ENCODE measurements around the gene GRB14. TPM values are rescaled to one million over a fixed set of nuclear protein-coding genes. Genes with fewer than 3 reads are reported as not detected.

The GRB14 gene
- total and polyA plus RNA-seq, 10 of the 15 experiments (the other 5 are each of a cell fraction or from before 2014, with no cell fraction given), result not detected

DNA sequence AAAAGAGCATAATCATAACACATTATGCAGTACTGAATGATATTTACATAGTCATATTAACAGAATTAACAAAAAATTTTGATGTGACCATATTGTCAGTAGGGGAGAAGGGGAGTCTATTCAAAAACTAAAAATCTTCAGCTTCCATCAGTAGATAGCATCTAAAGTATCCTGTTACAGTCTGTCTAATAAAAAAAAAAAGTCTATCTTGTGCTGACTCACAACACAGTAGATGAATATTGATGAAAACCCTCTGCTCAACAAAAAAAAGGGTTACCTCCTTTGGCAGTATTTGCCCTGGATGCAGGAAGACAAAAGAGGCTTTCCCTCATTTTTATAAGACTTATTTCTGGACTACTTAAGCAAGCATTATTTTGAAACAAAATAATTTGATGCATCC lies 27.3 kb downstream of the GRB14 start:
- SMC1A ChIA-PET (ENCODE audit: uncharacterized antibody, unreplicated experiment), result no interaction called here
- H4K20me1 ChIP-seq (ENCODE audit: control insufficient read depth, insufficient read depth), result no peaks in the 10 kb centered on the region
- no peak for FAIRE-seq

More for the DNA sequence above, 27.3 kb downstream of the GRB14 start:
- ChIA-PET RAD21 (ENCODE audit: unreplicated experiment) (no interaction called here), POLR2A (no interaction called here), CTCF (no interaction called here)
- Histone ChIP-seq H2AFZ (ENCODE audit: control insufficient read depth, low read depth, low read length) (no peak overlapping the region), H3K79me2 (ENCODE audit: control insufficient read depth, insufficient read depth, low read length) (no peaks in the 10 kb centered on the region), H3K4me1 (ENCODE audit: control insufficient read depth, insufficient read depth, low read length) (no peaks in the 10 kb centered on the region), H3K9me3 (replicated peaks; ENCODE audit: control insufficient read depth, insufficient read depth, low read length) (no peaks in the 10 kb centered on the region), H3K36me3 (ENCODE audit: control insufficient read depth in 2 of 2, insufficient read depth in 2 of 2, low read length in 1 of 2) (no peaks in the 10 kb centered on the region), H3K9ac (ENCODE audit: control insufficient read depth, insufficient read depth, low read length) (no peak overlapping the region), H3K27me3 (replicated peaks in 1 of 2; ENCODE audit: control insufficient read depth in 2 of 2, insufficient read depth in 2 of 2, low read length in 1 of 2) (no peaks in the 10 kb centered on the region), H3K27ac (ENCODE audit: control insufficient read depth, insufficient read depth) (no peak overlapping the region), H3K4me3 (no peak overlapping the region), H3K4me2 (ENCODE audit: control insufficient read depth, insufficient read depth) (no peak overlapping the region)
- TF ChIP-seq BRCA1 (IDR thresholded peaks at IDR 0.05; ENCODE audit: low read depth, low read length), result no peak
- TF ChIP-seq RAD21 (IDR thresholded peaks at IDR 0.05; ENCODE audit: insufficient read depth, low read depth, low read length), result no peak
- TF ChIP-seq POLR2A (IDR thresholded peaks at IDR 0.05; ENCODE audit: low read depth, low read length), result no peak
- no peak for TF ChIP-seq ZZZ3 (IDR thresholded peaks at IDR 0.05; ENCODE audit: control insufficient read depth, insufficient read length, low read depth)
- no peak for TF ChIP-seq CHD1 (IDR thresholded peaks at IDR 0.05; ENCODE audit: low read depth, low read length)
- no peak for TF ChIP-seq SMAD5 (IDR thresholded peaks at IDR 0.05; ENCODE audit: low read depth)
- TF ChIP-seq, protein P1, sequence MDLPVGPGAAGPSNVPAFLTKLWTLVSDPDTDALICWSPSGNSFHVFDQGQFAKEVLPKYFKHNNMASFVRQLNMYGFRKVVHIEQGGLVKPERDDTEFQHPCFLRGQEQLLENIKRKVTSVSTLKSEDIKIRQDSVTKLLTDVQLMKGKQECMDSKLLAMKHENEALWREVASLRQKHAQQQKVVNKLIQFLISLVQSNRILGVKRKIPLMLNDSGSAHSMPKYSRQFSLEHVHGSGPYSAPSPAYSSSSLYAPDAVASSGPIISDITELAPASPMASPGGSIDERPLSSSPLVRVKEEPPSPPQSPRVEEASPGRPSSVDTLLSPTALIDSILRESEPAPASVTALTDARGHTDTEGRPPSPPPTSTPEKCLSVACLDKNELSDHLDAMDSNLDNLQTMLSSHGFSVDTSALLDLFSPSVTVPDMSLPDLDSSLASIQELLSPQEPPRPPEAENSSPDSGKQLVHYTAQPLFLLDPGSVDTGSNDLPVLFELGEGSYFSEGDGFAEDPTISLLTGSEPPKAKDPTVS (IDR thresholded peaks at IDR 0.05; ENCODE audit: low read depth, low read length), result no peak
- no peak for TF ChIP-seq ESRRA (IDR thresholded peaks at IDR 0.05; ENCODE audit: low read length)
- no peak for TF ChIP-seq YY1 (IDR thresholded peaks at IDR 0.05; ENCODE audit: low read depth, low read length)
- TF ChIP-seq, protein P2, sequence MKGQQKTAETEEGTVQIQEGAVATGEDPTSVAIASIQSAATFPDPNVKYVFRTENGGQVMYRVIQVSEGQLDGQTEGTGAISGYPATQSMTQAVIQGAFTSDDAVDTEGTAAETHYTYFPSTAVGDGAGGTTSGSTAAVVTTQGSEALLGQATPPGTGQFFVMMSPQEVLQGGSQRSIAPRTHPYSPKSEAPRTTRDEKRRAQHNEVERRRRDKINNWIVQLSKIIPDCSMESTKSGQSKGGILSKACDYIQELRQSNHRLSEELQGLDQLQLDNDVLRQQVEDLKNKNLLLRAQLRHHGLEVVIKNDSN (IDR thresholded peaks at IDR 0.05; ENCODE audit: borderline replicate concordance, extremely low read length, insufficient read depth, low read depth, low read length), result no peak
- TF ChIP-seq HCFC1 (IDR thresholded peaks at IDR 0.05; ENCODE audit: low read length), result no peak
- no peak for TF ChIP-seq SUPT20H (IDR thresholded peaks at IDR 0.05; ENCODE audit: borderline replicate concordance, control insufficient read depth, low read depth, low read length)
- no peak for TF ChIP-seq ZNF622 (IDR thresholded peaks at IDR 0.05)
- TF ChIP-seq ETV6 (conservative IDR thresholded peaks at IDR 0.05 in 1 of 2, IDR thresholded peaks at IDR 0.05 in 1 of 2; ENCODE audit: borderline replicate concordance in 1 of 2, low read depth in 1 of 2), result no peak
- no peak for TF ChIP-seq ASH2L (IDR thresholded peaks at IDR 0.05; ENCODE audit: borderline replicate concordance, low read depth)
- no peak for TF ChIP-seq SMARCA5 (IDR thresholded peaks at IDR 0.05)
- no peak for TF ChIP-seq MEF2B (IDR thresholded peaks at IDR 0.05; ENCODE audit: partially characterized antibody, poor library complexity, severe bottlenecking)
- TF ChIP-seq, protein P3, sequence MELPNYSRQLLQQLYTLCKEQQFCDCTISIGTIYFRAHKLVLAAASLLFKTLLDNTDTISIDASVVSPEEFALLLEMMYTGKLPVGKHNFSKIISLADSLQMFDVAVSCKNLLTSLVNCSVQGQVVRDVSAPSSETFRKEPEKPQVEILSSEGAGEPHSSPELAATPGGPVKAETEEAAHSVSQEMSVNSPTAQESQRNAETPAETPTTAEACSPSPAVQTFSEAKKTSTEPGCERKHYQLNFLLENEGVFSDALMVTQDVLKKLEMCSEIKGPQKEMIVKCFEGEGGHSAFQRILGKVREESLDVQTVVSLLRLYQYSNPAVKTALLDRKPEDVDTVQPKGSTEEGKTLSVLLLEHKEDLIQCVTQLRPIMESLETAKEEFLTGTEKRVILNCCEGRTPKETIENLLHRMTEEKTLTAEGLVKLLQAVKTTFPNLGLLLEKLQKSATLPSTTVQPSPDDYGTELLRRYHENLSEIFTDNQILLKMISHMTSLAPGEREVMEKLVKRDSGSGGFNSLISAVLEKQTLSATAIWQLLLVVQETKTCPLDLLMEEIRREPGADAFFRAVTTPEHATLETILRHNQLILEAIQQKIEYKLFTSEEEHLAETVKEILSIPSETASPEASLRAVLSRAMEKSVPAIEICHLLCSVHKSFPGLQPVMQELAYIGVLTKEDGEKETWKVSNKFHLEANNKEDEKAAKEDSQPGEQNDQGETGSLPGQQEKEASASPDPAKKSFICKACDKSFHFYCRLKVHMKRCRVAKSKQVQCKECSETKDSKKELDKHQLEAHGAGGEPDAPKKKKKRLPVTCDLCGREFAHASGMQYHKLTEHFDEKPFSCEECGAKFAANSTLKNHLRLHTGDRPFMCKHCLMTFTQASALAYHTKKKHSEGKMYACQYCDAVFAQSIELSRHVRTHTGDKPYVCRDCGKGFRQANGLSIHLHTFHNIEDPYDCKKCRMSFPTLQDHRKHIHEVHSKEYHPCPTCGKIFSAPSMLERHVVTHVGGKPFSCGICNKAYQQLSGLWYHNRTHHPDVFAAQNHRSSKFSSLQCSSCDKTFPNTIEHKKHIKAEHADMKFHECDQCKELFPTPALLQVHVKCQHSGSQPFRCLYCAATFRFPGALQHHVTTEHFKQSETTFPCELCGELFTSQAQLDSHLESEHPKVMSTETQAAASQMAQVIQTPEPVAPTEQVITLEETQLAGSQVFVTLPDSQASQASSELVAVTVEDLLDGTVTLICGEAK (IDR thresholded peaks at IDR 0.05; ENCODE audit: borderline replicate concordance), result no peak
- TF ChIP-seq SIX5 (IDR thresholded peaks at IDR 0.05; ENCODE audit: low read depth, low read length, severe bottlenecking), result no peak
- intact Hi-C loops (cut with micrococcal nuclease; ENCODE audit: unreplicated experiment) (no loop called here), in situ Hi-C loops (cut with MboI) (no loop called here)
- BruUV-seq (replicated peaks), result no TSS peak
- ATAC-seq (no peak), DNase-seq (ENCODE audit: low read depth, low spot score) (no peak)

All from GM12878 (cell line).